Right lung (tissue), 5 donors: ENCODE measurements around the gene PPP6R1. TPM values are rescaled to one million over a fixed set of nuclear protein-coding genes. Genes with fewer than 3 reads are reported as not detected.

Experiments
- DNase-seq, 2 donors: peaks; one replicate each; pipeline ENCODE4 v3.0.0-alpha.2; 2013
- polyA plus RNA-seq, 5 donors: library from polyadenylated mRNA; unstranded; fragments of 120-200 nt; gene quantifications; one replicate each; pipeline versions ENCODE4 v1.2.1 to v1.2.3, GENCODE V29; 2013; ENCODE audit warnings: inconsistent platforms in 1 of 5, low replicate concordance in 1 of 5; ENCODE audit not compliant: insufficient read length in 5 of 5, insufficient read depth in 1 of 5

PPP6R1 gene
- polyA plus RNA-seq, 5 donors: 28.8 to 46.0 (median 35.3) TPM

- DNase-seq: no peak
These were observed 12.1 kb downstream of the PPP6R1 start for GRCh38 chr19:55246462-55247451.

- no peak for DNase-seq
These were observed 13.4 kb downstream of the PPP6R1 start for GRCh38 chr19:55245236-55245904.

GRCh38 chr19:55244004-55244680 lies 14.7 kb downstream of the PPP6R1 start:
- no peak for DNase-seq

GRCh38 chr19:55242517-55242916 lies 16.3 kb downstream of the PPP6R1 start:
- no peak for DNase-seq

- no peak for DNase-seq
These were observed 16.8 kb downstream of the PPP6R1 start for GRCh38 chr19:55241935-55242464.

- no peak for DNase-seq
These were observed 17.5 kb downstream of the PPP6R1 start for GRCh38 chr19:55241143-55241934.

- no peak for DNase-seq
These were observed 18.1 kb downstream of the PPP6R1 start for GRCh38 chr19:55240713-55241020.

- DNase-seq: no peak
These were observed 19.8 kb downstream of the PPP6R1 start for GRCh38 chr19:55239004-55239403.

- no peak for DNase-seq
These were observed 20.8 kb downstream of the PPP6R1 start for GRCh38 chr19:55238030-55238429.

GRCh38 chr19:55232986-55233385 lies 25.8 kb downstream of the PPP6R1 start:
- no peak for DNase-seq

- no peak for DNase-seq
These were observed 26.6 kb downstream of the PPP6R1 start for GRCh38 chr19:55232286-55232602.

GRCh38 chr19:55231391-55232285 lies 27.2 kb downstream of the PPP6R1 start:
- DNase-seq: no peak

GRCh38 chr19:55230780-55231179 lies 28.0 kb downstream of the PPP6R1 start:
- DNase-seq: no peak

- DNase-seq: no peak
These were observed 28.5 kb downstream of the PPP6R1 start for GRCh38 chr19:55230329-55230728.

GRCh38 chr19:55229789-55230182 lies 29.0 kb downstream of the PPP6R1 start:
- no peak for DNase-seq

- DNase-seq: no peak
These were observed 29.6 kb downstream of the PPP6R1 start for GRCh38 chr19:55229145-55229788.

- no peak for DNase-seq
These were observed 30.3 kb downstream of the PPP6R1 start, which contains the start of gene TMEM86B for GRCh38 chr19:55228403-55229031. TSS of gene TMEM86B (minus strand) at chr19:55228763. CDS start at chr19:55228741, 22 bp downstream.

GRCh38 chr19:55228015-55228391 lies 30.8 kb downstream of the PPP6R1 start:
- DNase-seq: no peak

- DNase-seq: no peak
These were observed 31.4 kb downstream of the PPP6R1 start for GRCh38 chr19:55227241-55228014.
